ENCODE measurements around the gene TSC1. TPM values are rescaled to one million over a fixed set of nuclear protein-coding genes. Genes with fewer than 3 reads are reported as not detected.

TSC1 gene
- total and polyA plus RNA-seq, 2 donors from 2014 or later = 13.1 to 45.4 TPM

DNA sequence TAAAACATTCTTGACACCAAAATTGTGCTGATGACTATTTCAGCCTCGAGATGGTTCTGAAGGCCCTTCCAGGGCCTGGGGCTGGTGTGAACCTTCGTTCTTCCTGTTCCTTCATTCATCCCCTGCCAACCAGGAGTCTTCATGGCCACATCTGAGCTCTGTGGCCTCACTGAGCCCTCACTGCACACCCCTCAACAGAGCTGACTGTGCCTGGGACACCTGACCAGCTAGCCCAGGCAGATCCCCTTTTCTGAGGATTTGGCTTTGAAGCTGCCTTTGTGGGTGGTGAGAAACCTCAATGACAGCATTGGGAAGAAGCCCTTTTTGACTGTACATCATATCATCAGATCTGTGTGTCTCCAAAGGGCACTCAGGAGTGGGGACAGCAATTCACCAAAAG is 80.1 kb downstream of the TSC1 start:
- intact Hi-C loops (cut with DNase I) = no loop called here
- H3K27ac ChIP-seq (ENCODE audit: low read depth in 2 of 2, low read length in 2 of 2) = no peak overlapping the region
- H3K27me3 ChIP-seq (ENCODE audit: control insufficient read depth, insufficient read depth, low read length) = no peaks in the 10 kb centered on the region
- DNase-seq (no peak), FAIRE-seq (no peak)
- H3K9me3 ChIP-seq (ENCODE audit: control insufficient read depth in 2 of 3, insufficient read depth in 1 of 3, low read length in 3 of 3) = no peaks in the 10 kb centered on the region
- no peak overlapping the region for H3K9ac ChIP-seq (ENCODE audit: low read length in 3 of 3)
- TF ChIP-seq CTCF (IDR thresholded peaks at IDR 0.05; ENCODE audit: borderline replicate concordance, extremely low read depth, insufficient read depth) = no peak
- no peaks in the 10 kb centered on the region for H3K36me3 ChIP-seq (ENCODE audit: control insufficient read depth in 2 of 3, insufficient read depth in 3 of 3, low read length in 3 of 3)
- H3K4me1 ChIP-seq (ENCODE audit: control insufficient read depth in 2 of 3, insufficient read depth in 2 of 3, low read depth in 1 of 3, low read length in 3 of 3) = no peaks in the 10 kb centered on the region
- H3K4me3 ChIP-seq (ENCODE audit: low read length in 3 of 3) = no peak overlapping the region

DNA sequence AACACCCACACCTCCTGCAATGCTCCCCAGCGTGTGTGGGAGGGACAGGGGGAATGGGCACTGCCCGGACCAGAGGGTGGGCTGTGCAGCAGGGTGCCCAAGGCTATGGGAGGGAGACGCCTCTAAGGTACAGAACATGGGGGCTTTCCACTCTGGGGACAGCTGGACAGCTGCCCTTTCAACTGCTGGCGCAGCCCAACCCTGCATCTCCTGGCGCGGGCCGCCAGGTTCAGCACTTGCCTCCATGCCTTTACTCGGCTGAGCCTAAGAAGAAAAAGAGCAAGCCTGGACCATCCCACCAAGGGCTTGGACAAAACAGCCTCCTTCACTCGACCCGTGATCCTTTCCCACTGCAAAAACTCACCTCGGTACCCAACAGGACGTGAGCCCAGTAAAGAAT is 81.3 kb downstream of the TSC1 start:
- Histone ChIP-seq H3K9ac (ENCODE audit: low read length in 3 of 3) (no peak overlapping the region), H3K9me3 (ENCODE audit: control insufficient read depth in 2 of 3, insufficient read depth in 1 of 3, low read length in 3 of 3) (no peaks in the 10 kb centered on the region), H3K27ac (ENCODE audit: low read depth in 2 of 2, low read length in 2 of 2) (no peak overlapping the region), H3K4me1 (ENCODE audit: control insufficient read depth in 2 of 3, insufficient read depth in 2 of 3, low read depth in 1 of 3, low read length in 3 of 3) (no peaks in the 10 kb centered on the region), H3K27me3 (ENCODE audit: control insufficient read depth, insufficient read depth, low read length) (no peaks in the 10 kb centered on the region), H3K4me3 (ENCODE audit: low read length in 3 of 3) (no peak overlapping the region), H3K36me3 (ENCODE audit: control insufficient read depth in 2 of 3, insufficient read depth in 3 of 3, low read length in 3 of 3) (no peaks in the 10 kb centered on the region)
- intact Hi-C loops (cut with DNase I) = no loop called here
- DNase-seq = no peak
- FAIRE-seq = no peak
- no peak for TF ChIP-seq CTCF (IDR thresholded peaks at IDR 0.05; ENCODE audit: borderline replicate concordance, extremely low read depth, insufficient read depth)

GRCh38 chr9:132862533-132862932 is 81.9 kb downstream of the TSC1 start:
- intact Hi-C loops (cut with DNase I) = no loop called here
- DNase-seq = no peak
- no peak for TF ChIP-seq CTCF (IDR thresholded peaks at IDR 0.05; ENCODE audit: borderline replicate concordance, extremely low read depth, insufficient read depth)
- Histone ChIP-seq H3K9ac (ENCODE audit: low read length in 3 of 3) (no peak overlapping the region), H3K27ac (ENCODE audit: low read depth in 2 of 2, low read length in 2 of 2) (no peak overlapping the region), H3K4me3 (ENCODE audit: low read length in 3 of 3) (no peak overlapping the region), H3K9me3 (ENCODE audit: control insufficient read depth in 2 of 3, insufficient read depth in 1 of 3, low read length in 3 of 3) (no peaks in the 10 kb centered on the region), H3K27me3 (ENCODE audit: control insufficient read depth, insufficient read depth, low read length) (no peaks in the 10 kb centered on the region), H3K4me1 (ENCODE audit: control insufficient read depth in 2 of 3, insufficient read depth in 2 of 3, low read depth in 1 of 3, low read length in 3 of 3) (no peaks in the 10 kb centered on the region), H3K36me3 (ENCODE audit: control insufficient read depth in 2 of 3, insufficient read depth in 3 of 3, low read length in 3 of 3) (no peaks in the 10 kb centered on the region)
- no peak for FAIRE-seq

DNA sequence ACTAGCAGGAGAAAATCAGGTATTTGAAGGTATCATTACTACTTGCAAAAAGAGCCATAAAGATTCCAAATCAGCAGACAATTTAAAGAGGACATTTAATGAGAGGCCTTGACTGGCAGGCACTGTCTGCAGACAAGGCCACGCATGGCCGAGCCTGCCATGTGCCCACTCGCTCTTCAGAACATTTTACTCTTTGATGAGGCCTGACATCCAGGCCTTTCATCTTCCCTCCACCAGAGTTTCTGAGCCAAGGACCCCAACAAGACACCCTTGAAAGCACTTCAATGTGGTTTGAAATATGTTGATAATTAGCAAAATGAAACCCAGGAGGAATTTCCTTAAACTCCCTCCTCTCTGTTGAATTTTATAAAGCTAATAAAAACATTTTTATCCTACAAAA is 82.8 kb downstream of the TSC1 start:
- no peak overlapping the region for H3K9ac ChIP-seq (ENCODE audit: low read length in 3 of 3)
- H3K9me3 ChIP-seq (ENCODE audit: control insufficient read depth in 2 of 3, insufficient read depth in 1 of 3, low read length in 3 of 3) = no peaks in the 10 kb centered on the region
- no peaks in the 10 kb centered on the region for H3K27me3 ChIP-seq (ENCODE audit: control insufficient read depth, insufficient read depth, low read length)
- no peak for TF ChIP-seq CTCF (IDR thresholded peaks at IDR 0.05; ENCODE audit: borderline replicate concordance, extremely low read depth, insufficient read depth)
- H3K4me3 ChIP-seq (ENCODE audit: low read length in 3 of 3) = no peak overlapping the region
- H3K4me1 ChIP-seq (ENCODE audit: control insufficient read depth in 2 of 3, insufficient read depth in 2 of 3, low read depth in 1 of 3, low read length in 3 of 3) = no peaks in the 10 kb centered on the region
- H3K27ac ChIP-seq (ENCODE audit: low read depth in 2 of 2, low read length in 2 of 2) = no peak overlapping the region
- no peaks in the 10 kb centered on the region for H3K36me3 ChIP-seq (ENCODE audit: control insufficient read depth in 2 of 3, insufficient read depth in 3 of 3, low read length in 3 of 3)
- FAIRE-seq (no peak), DNase-seq (peak in 1 of 5 donors; percentile 23)
- intact Hi-C loops (cut with DNase I) = no loop called here
